Choroid plexus epithelial cell (primary cell): ENCODE results near the gene ZNF331.
A peak's percentile ranks its signal among the peaks of the same experiment; 100 is the strongest.

Source experiments
- DNase-seq: peaks from one replicate; pipeline ENCODE4 v3.0.0-alpha.2; 2010; ENCODE audit warnings: low read depth
- H3K4me3 ChIP-seq: 2 replicates; pipeline ENCODE4 v1.5.1; 2011; ENCODE audit warnings: low read depth, mild to moderate bottlenecking, control low read depth, low read length, moderate library complexity
- CTCF ChIP-seq: conservative IDR thresholded peaks from 2 replicates; pipeline ENCODE4 v1.5.1; 2011; ENCODE audit warnings: low read depth, mild to moderate bottlenecking, control low read depth, inconsistent platforms, low read length, moderate library complexity

ZNF331 gene

GRCh38 chr19:53518121-53518520, 19.8 kb upstream of the ZNF331 start:
- no peak for TF ChIP-seq CTCF
- H3K4me3 ChIP-seq = no peak overlapping the region
- DNase-seq = no peak

- no peak overlapping the region for H3K4me3 ChIP-seq
- TF ChIP-seq CTCF = no peak
- no peak for DNase-seq
Observed at GRCh38 chr19:53518716-53519115, 19.2 kb upstream of the ZNF331 start.

- TF ChIP-seq CTCF = no peak
- peak; percentile 24 for DNase-seq
- no peak overlapping the region for H3K4me3 ChIP-seq
Observed at GRCh38 chr19:53519446-53519845, 18.5 kb upstream of the ZNF331 start.

GRCh38 chr19:53520163-53520546, 17.8 kb upstream of the ZNF331 start:
- DNase-seq = no peak
- no peak for TF ChIP-seq CTCF
- H3K4me3 ChIP-seq = peak overlapping the region; percentile 43

- H3K4me3 ChIP-seq = peak overlapping the region; percentile 85
- TF ChIP-seq CTCF = no peak
- DNase-seq = peak; percentile 100
Observed at GRCh38 chr19:53520547-53521372, 17.2 kb upstream of the ZNF331 start.

- no peak for TF ChIP-seq CTCF
- no peak for DNase-seq
- peak overlapping the region; percentile 85 for H3K4me3 ChIP-seq
Observed at GRCh38 chr19:53521373-53522202, 16.4 kb upstream of the ZNF331 start.
